A549 (cell line): ENCODE measurements around the gene PPP6R1. TPM values are rescaled to one million over a fixed set of nuclear protein-coding genes. Genes with fewer than 3 reads are reported as not detected.

Source experiments
- ATAC-seq, 2 experiments: fragments of 200-7000 bp in 1 of 2; fragments of >200 bp in 1 of 2; cut with Nextera tagmentation in 1 of 2; cut with Tn5 transposase in 1 of 2; 3 replicates each; pipeline versions ENCODE4 v1.8.0 to v1.9.1; 2018 to 2020; ENCODE audit warnings: mild to moderate bottlenecking in 1 of 2, moderate library complexity in 1 of 2
- CTCF ChIA-PET: fragments of 300-600 bp; sonication (Branson Sonifier 250); formaldehyde crosslinking; extraction: SDS; loops from one replicate; lab custom pipeline; 2021; ENCODE audit warnings: antibody characterized with exemption, inconsistent platforms; lab: Yijun Ruan, JAX
- POLR2A ChIA-PET: fragments of 350-600 bp; formaldehyde crosslinking; extraction: SDS; loops from one replicate; lab custom pipeline; 2021; ENCODE audit warnings: antibody characterized with exemption, inconsistent platforms; lab: Yijun Ruan, JAX
- DNase-seq, 2 experiments: peaks; one replicate each; pipeline versions ENCODE4 v3.0.0 to v3.0.0-alpha.2; 2011 to 2016; ENCODE audit warnings: low read depth in 1 of 2, low spot score in 1 of 2
- FAIRE-seq: peaks from 2 replicates; lab custom pipeline; 2011; peaks lifted over from hg19 to GRCh38; lab: Jason Lieb, UNC
- H3K27ac ChIP-seq, 2 experiments: fragments of >200 bp; sonication (Bioruptor Twin); formaldehyde crosslinking; 3 replicates each; pipeline ENCODE4 v1.5.1; 2016 to 2017
- H3K4me1 ChIP-seq: fragments of >200 bp; sonication (Bioruptor Twin); formaldehyde crosslinking; 3 replicates; pipeline ENCODE4 v1.6.1; 2016
- H3K4me2 ChIP-seq: fragments of >200 bp; sonication (Bioruptor Twin); formaldehyde crosslinking; 3 replicates; pipeline ENCODE4 v1.6.1; 2016
- H3K4me3 ChIP-seq: fragments of >200 bp; sonication (Bioruptor Twin); formaldehyde crosslinking; 3 replicates; pipeline ENCODE4 v1.5.1; 2016
- H3K9me3 ChIP-seq: fragments of >200 bp; sonication (Bioruptor Twin); formaldehyde crosslinking; 3 replicates; pipeline ENCODE4 v1.6.1; 2016
- BCL3 ChIP-seq: fragments of >200 bp; sonication (Bioruptor Twin); formaldehyde crosslinking; IDR thresholded peaks from 3 replicates; pipeline ENCODE4 v1.6.1; 2016
- BHLHE40 ChIP-seq: IDR thresholded peaks from 2 replicates; pipeline ENCODE4 v1.6.1; 2012; ENCODE audit warnings: low read depth, low read length, inconsistent platforms
- CBX8 ChIP-seq: fragments of 200-600 bp; sonication (generic); IDR thresholded peaks from 2 replicates; pipeline ENCODE4 v1.6.1; 2016
- CEBPB ChIP-seq, 2 experiments: fragments of >200 bp in 1 of 2; sonication (Bioruptor Twin) in 1 of 2; formaldehyde crosslinking in 1 of 2; IDR thresholded peaks; 2 replicates each; pipeline ENCODE4 v1.6.1; 2012 to 2016
- CHD2 ChIP-seq: fragments of 150-350 bp; IDR thresholded peaks from 2 replicates; pipeline ENCODE4 v1.6.1; 2014; ENCODE audit warnings: low read length; ENCODE audit not compliant: partially characterized antibody
- ELK1 ChIP-seq: fragments of 150-350 bp; IDR thresholded peaks from 2 replicates; pipeline ENCODE4 v1.6.1; 2014; ENCODE audit warnings: low read depth, mild to moderate bottlenecking, low read length
- ESRRA ChIP-seq: fragments of 150-350 bp; IDR thresholded peaks from 2 replicates; pipeline ENCODE4 v1.6.1; 2014; ENCODE audit warnings: mild to moderate bottlenecking, low read length, borderline replicate concordance
- FOXS1 ChIP-seq: fragments of 250-450 bp; sonication (Bioruptor Pico); IDR thresholded peaks from 2 replicates; pipeline ENCODE4 v1.5.0; 2020; ENCODE audit warnings: mild to moderate bottlenecking, moderate library complexity
- GATA3 ChIP-seq: IDR thresholded peaks from 2 replicates; pipeline ENCODE4 v1.6.1; 2012; ENCODE audit warnings: borderline replicate concordance
- HEYL ChIP-seq: fragments of 250-450 bp; sonication (Bioruptor Pico); IDR thresholded peaks from 2 replicates; pipeline ENCODE4 v1.8.0; 2021; ENCODE audit warnings: mild to moderate bottlenecking, moderate library complexity
- HOXB5 ChIP-seq: fragments of 250-450 bp; sonication (Bioruptor Pico); IDR thresholded peaks from 2 replicates; pipeline ENCODE4 v1.5.0; 2020; ENCODE audit warnings: mild to moderate bottlenecking, moderate library complexity
- JUN ChIP-seq, 2 experiments: fragments of >200 bp; sonication (Bioruptor Twin); formaldehyde crosslinking; IDR thresholded peaks; 2 replicates in 1 of 2; 3 replicates in 1 of 2; pipeline ENCODE4 v1.6.1; 2016 to 2017
- KDM1A ChIP-seq: fragments of 200-600 bp; sonication (generic); IDR thresholded peaks from 2 replicates; pipeline ENCODE4 v1.6.1; 2016; ENCODE audit warnings: low read depth, mild to moderate bottlenecking
- MYC ChIP-seq: IDR thresholded peaks from 2 replicates; pipeline ENCODE4 v1.6.1; 2012; ENCODE audit warnings: mild to moderate bottlenecking, inconsistent platforms, low read length, improper control_type of control experiment, borderline replicate concordance
- NFE2L2 ChIP-seq: fragments of 150-350 bp; conservative IDR thresholded peaks from 2 replicates; pipeline ENCODE4 v1.6.1; 2014; ENCODE audit warnings: low read length
- NR3C1 ChIP-seq: fragments of >200 bp; sonication (Bioruptor Twin); formaldehyde crosslinking; IDR thresholded peaks from 3 replicates; pipeline ENCODE4 v1.6.1; 2017
- PBX3 ChIP-seq: IDR thresholded peaks from 2 replicates; pipeline ENCODE4 v1.6.1; 2012
- POLR2A ChIP-seq: IDR thresholded peaks from 2 replicates; pipeline ENCODE4 v1.6.1; 2012; ENCODE audit warnings: mild to moderate bottlenecking, low read length
- RAD21 ChIP-seq, 2 experiments: fragments of >200 bp in 1 of 2; sonication (Bioruptor Twin) in 1 of 2; formaldehyde crosslinking in 1 of 2; IDR thresholded peaks in 1 of 2; conservative IDR thresholded peaks in 1 of 2; 2 replicates in 1 of 2; 3 replicates in 1 of 2; pipeline ENCODE4 v1.6.1; 2012 to 2018; ENCODE audit warnings: inconsistent platforms in 1 of 2
- RFX5 ChIP-seq: fragments of 450-650 bp; IDR thresholded peaks from 2 replicates; pipeline ENCODE4 v1.7.1; 2014; ENCODE audit warnings: antibody characterized with exemption, mild to moderate bottlenecking, moderate library complexity
- SMC3 ChIP-seq: fragments of >200 bp; sonication (Bioruptor Twin); formaldehyde crosslinking; IDR thresholded peaks from 3 replicates; pipeline ENCODE4 v1.6.1; 2018; ENCODE audit warnings: inconsistent platforms
- SREBF2 ChIP-seq: fragments of 450-650 bp; IDR thresholded peaks from 2 replicates; pipeline ENCODE4 v1.6.1; 2014; ENCODE audit warnings: mild to moderate bottlenecking, moderate library complexity
- ZFP36 ChIP-seq: fragments of 450-650 bp; IDR thresholded peaks from 2 replicates; pipeline ENCODE4 v1.6.1; 2014; ENCODE audit warnings: borderline replicate concordance; ENCODE audit not compliant: partially characterized antibody
- WGBS: methylation state at CpG from one replicate; pipeline ENCODE4 v1.1.6; 2017; ENCODE audit errors: missing lambda C conversion rate; 5-methylcytosine and 5-hydroxymethylcytosine counted together
- polyA plus RNA-seq, 4 experiments: library from polyadenylated mRNA; depleted of rRNA in 3 of 4; stranded (reverse); fragments of >200 nt; fragmentation: RNase III in 1 of 4; extraction: RNeasy Plus Mini Kit Qiagen cat#74134 plus additional on column Dnase treatment in 1 of 4; gene quantifications; 2 replicates in 3 of 4; 3 replicates in 1 of 4; pipeline ENCODE4 v1.2.3, GENCODE V29; 2011 to 2017

The PPP6R1 gene
- polyA plus RNA-seq, 2 of the 4 experiments (the other 2 are of a cell fraction): 42.9 to 78.0 TPM

GRCh38 chr19:55265173-55265572, 6.4 kb upstream of the PPP6R1 start (continued):
- TF ChIP-seq NFE2L2 (no peak), GATA3 (no peak)

GRCh38 chr19:55264531-55264930, 5.7 kb upstream of the PPP6R1 start:
- WGBS: 91% methylated on average over 5 of the region's 5 CpGs
- no peak for FAIRE-seq
- Histone ChIP-seq H3K27ac (no peak overlapping the region), H3K4me3 (no peak overlapping the region), H3K9me3 (peaks cover 9% of the 10 kb centered on the region; the same call in 2 of the 3 replicates)
- ATAC-seq: no peak
- ChIA-PET CTCF (interaction anchor here (0.7 kb wide), 1 partner anchor 124 kb away, joined by 3 read pairs; no protein-coding TSS in a partner anchor), POLR2A (interaction anchor here (0.5 kb wide), 1 partner anchor 12 kb away, joined by 3 read pairs; no protein-coding TSS in a partner anchor)
- no peak for TF ChIP-seq ESRRA
- TF ChIP-seq JUN (IDR thresholded peaks at IDR 0.05): no peak
- no peak for TF ChIP-seq ELK1
- TF ChIP-seq RAD21 (conservative IDR thresholded peaks at IDR 0.05 in 1 of 2, IDR thresholded peaks at IDR 0.05 in 1 of 2): no peak
- TF ChIP-seq, all 56 proteins: peak for 0
- Histone ChIP-seq H3K4me2 (no peak overlapping the region), H3K4me1 (peaks cover 8% of the 10 kb centered on the region)
- no peak for DNase-seq

- FAIRE-seq (no peak), DNase-seq (no peak), ATAC-seq (no peak)
- Histone ChIP-seq H3K4me3 (no peak overlapping the region), H3K4me1 (peaks cover 10% of the 10 kb centered on the region), H3K4me2 (no peak overlapping the region), H3K27ac (no peak overlapping the region), H3K9me3 (peaks cover 9% of the 10 kb centered on the region; the same call in 2 of the 3 replicates)
- ChIA-PET CTCF (interaction anchor here (0.7 to 4.8 kb wide), 6 partner anchors 12 to 241 kb away, joined by 3 to 44 read pairs (median 4); no protein-coding TSS in a partner anchor), POLR2A (interaction anchor here (1.9 kb wide), 1 partner anchor 46 kb away, joined by 7 read pairs; no protein-coding TSS in a partner anchor)
- 92% methylated on average over 9 of the region's 9 CpGs for WGBS
- TF ChIP-seq RFX5 (no peak), PBX3 (no peak), CBX8 (no peak), MYC (no peak), KDM1A (no peak), HEYL (CRISPR knock-in tag) (no peak), BCL3 (no peak), NR3C1 (no peak), SREBF2 (no peak), POLR2A (no peak), ZFP36 (no peak), NFE2L2 (no peak), SMC3 (no peak), CEBPB (IDR thresholded peaks at IDR 0.05) (no peak), BHLHE40 (no peak), HOXB5 (CRISPR knock-in tag) (no peak), ELK1 (no peak), FOXS1 (CRISPR knock-in tag) (no peak), CHD2 (no peak)
These were observed 3.5 kb upstream of the PPP6R1 start for GRCh38 chr19:55262359-55262758.
